Osteoblast (primary cell): Measurements from ENCODE around the gene ECD. TPM values are rescaled to one million over a fixed set of nuclear protein-coding genes. Genes with fewer than 3 reads are reported as not detected.
"Not testable (repeated sequence)": the region's sequence is repeated elsewhere in the genome, so short reads cannot be mapped to it uniquely, and the experiment has no call there.

Experiments used
- DNase-seq: peaks from one replicate; pipeline ENCODE4 v3.0.0; 2011; ENCODE audit warnings: low spot score, mixed read lengths; ENCODE audit not compliant: insufficient read length; ENCODE audit errors: missing footprints
- H2AFZ ChIP-seq: 2 replicates; pipeline ENCODE4 v1.6.0; 2011; ENCODE audit warnings: mild to moderate bottlenecking, low read length
- H3K27ac ChIP-seq: 2 replicates; pipeline ENCODE4 v1.5.1; 2011; ENCODE audit warnings: mild to moderate bottlenecking, low read depth, low read length, moderate library complexity
- H3K27me3 ChIP-seq: 2 replicates; pipeline ENCODE4 v1.6.0; 2012; ENCODE audit warnings: mild to moderate bottlenecking, control low read depth, inconsistent platforms, low read length, moderate library complexity; ENCODE audit not compliant: insufficient read depth
- H3K36me3 ChIP-seq: 2 replicates; pipeline ENCODE4 v1.5.1; 2011; ENCODE audit warnings: mild to moderate bottlenecking, low read length, control low read depth, moderate library complexity; ENCODE audit not compliant: insufficient read depth
- H3K4me1 ChIP-seq: 2 replicates; pipeline ENCODE4 v1.5.1; 2011; ENCODE audit warnings: mild to moderate bottlenecking, low read length, control low read depth, moderate library complexity; ENCODE audit not compliant: insufficient read depth
- H3K4me2 ChIP-seq: 2 replicates; pipeline ENCODE4 v1.6.0; 2011; ENCODE audit warnings: mild to moderate bottlenecking, low read length; ENCODE audit not compliant: insufficient read depth
- H3K4me3 ChIP-seq: fragments of 200-600 bp; sonication (generic); 3 replicates; pipeline ENCODE4 v1.5.1; 2012; ENCODE audit warnings: mild to moderate bottlenecking, low read length, inconsistent platforms; ENCODE audit not compliant: insufficient read depth
- H3K79me2 ChIP-seq: 2 replicates; pipeline ENCODE4 v1.6.0; 2012; ENCODE audit warnings: mild to moderate bottlenecking, low read length, control low read depth, inconsistent platforms; ENCODE audit not compliant: insufficient read depth
- H3K9me3 ChIP-seq: 2 replicates; pipeline ENCODE4 v1.5.1; 2011; ENCODE audit warnings: low read depth, low read length, control low read depth
- H4K20me1 ChIP-seq: 2 replicates; pipeline ENCODE4 v1.6.0; 2012; ENCODE audit warnings: mild to moderate bottlenecking, low read length, control low read depth; ENCODE audit not compliant: insufficient read depth
- total RNA-seq: library from RNA; depleted of rRNA; stranded (reverse); fragments of >200 nt; gene quantifications from 2 replicates; pipeline ENCODE4 v1.2.3, GENCODE V29; 2012
- TF ChIP-seq, protein P1 (sequence below): IDR thresholded peaks from 2 replicates; pipeline ENCODE4 v1.5.1; 2011; ENCODE audit warnings: mild to moderate bottlenecking, low read depth, low read length, moderate library complexity; ENCODE audit errors: extremely low read depth

ECD gene
- total RNA-seq, 1 donor, result 35.5 TPM

- no peaks in the 10 kb centered on the region for H3K9me3 ChIP-seq
- no peaks in the 10 kb centered on the region for H3K27me3 ChIP-seq
- H3K27ac ChIP-seq, result no peak overlapping the region
- H3K4me1 ChIP-seq, result peaks cover 10% of the 10 kb centered on the region
- H4K20me1 ChIP-seq, result no peaks in the 10 kb centered on the region
- no peaks in the 10 kb centered on the region for H3K79me2 ChIP-seq
- H3K4me2 ChIP-seq, result no peak overlapping the region
- DNase-seq, result no peak
- TF ChIP-seq, protein P1, sequence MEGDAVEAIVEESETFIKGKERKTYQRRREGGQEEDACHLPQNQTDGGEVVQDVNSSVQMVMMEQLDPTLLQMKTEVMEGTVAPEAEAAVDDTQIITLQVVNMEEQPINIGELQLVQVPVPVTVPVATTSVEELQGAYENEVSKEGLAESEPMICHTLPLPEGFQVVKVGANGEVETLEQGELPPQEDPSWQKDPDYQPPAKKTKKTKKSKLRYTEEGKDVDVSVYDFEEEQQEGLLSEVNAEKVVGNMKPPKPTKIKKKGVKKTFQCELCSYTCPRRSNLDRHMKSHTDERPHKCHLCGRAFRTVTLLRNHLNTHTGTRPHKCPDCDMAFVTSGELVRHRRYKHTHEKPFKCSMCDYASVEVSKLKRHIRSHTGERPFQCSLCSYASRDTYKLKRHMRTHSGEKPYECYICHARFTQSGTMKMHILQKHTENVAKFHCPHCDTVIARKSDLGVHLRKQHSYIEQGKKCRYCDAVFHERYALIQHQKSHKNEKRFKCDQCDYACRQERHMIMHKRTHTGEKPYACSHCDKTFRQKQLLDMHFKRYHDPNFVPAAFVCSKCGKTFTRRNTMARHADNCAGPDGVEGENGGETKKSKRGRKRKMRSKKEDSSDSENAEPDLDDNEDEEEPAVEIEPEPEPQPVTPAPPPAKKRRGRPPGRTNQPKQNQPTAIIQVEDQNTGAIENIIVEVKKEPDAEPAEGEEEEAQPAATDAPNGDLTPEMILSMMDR, result no peak
- H3K4me3 ChIP-seq, result no peak overlapping the region
- H3K36me3 ChIP-seq, result peaks cover 7% of the 10 kb centered on the region
- H2AFZ ChIP-seq, result no peak overlapping the region
These were observed 48.4 kb downstream of the ECD start for GRCh38 chr10:73119457-73119856.

DNA sequence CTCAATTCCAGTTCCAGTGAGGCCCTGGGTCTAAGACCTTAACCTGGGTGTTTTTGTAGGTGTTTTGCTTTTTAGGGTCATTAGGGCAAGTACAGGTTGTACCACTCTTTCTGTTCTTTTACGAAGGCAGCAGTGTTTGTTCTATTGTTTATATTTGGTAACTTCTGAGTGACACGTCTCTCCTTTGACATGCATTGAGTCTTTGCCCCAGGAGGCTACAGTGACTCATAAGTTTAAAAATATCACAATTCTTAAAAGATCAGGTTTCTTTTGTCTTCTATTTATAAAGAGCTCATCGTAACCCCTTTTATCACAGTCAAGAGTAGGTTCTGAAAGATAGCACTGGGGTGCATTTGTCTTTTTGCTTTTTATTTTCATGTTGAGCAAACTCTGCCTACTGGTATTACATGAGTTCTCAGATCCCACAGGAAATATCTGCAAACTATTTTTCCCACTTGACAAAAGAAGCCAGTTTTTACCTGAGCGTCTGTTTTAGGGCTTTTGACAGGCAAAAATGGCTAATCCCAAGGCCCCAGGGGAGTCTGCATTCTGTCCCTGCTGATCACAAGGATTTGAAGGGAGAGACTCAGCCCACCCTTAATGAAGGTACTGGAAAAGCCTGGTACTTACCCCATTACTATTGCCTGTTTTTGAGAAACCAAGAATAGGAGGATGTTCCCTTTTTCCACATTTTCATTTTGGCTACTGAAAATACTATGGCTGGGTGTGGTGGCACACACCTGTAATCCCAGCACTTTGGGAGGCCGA lies 49.6 kb downstream of the ECD start:
- H3K36me3 ChIP-seq, result peaks cover 4% of the 10 kb centered on the region
- TF ChIP-seq, protein P1, result no peak
- H4K20me1 ChIP-seq, result no peaks in the 10 kb centered on the region
- no peaks in the 10 kb centered on the region for H3K79me2 ChIP-seq
- no peaks in the 10 kb centered on the region for H3K27me3 ChIP-seq
- H3K27ac ChIP-seq, result peak overlapping the region; percentile 52
- no peak for DNase-seq
- peak overlapping the region; percentile 68 for H3K4me2 ChIP-seq
- peaks cover 20% of the 10 kb centered on the region for H3K4me1 ChIP-seq
- no peak overlapping the region for H2AFZ ChIP-seq
- peak overlapping the region; percentile 49 for H3K4me3 ChIP-seq
- H3K9me3 ChIP-seq, result no peaks in the 10 kb centered on the region

DNA sequence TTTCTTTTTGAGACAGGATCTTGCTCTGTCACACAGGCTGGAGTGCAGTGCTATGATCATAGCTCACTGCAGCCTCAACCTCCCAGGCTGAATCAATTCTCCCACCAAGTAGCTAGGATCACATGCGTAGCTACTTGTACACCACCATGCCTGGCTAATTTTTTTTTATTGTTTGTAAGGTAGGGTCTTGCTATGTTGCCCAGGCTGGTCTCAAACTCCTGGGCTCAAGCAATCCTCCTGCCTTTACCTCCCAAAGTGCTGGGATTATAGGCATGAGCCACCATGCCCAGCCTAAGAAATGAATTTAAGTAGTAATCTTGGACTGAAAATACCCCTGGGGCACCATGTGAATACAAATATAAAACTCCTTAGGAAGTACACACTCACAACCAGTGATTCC lies 51.8 kb downstream of the ECD start:
- H4K20me1 ChIP-seq, result no peaks in the 10 kb centered on the region

GRCh38 chr10:73113551-73113950 lies 54.3 kb downstream of the ECD start:
- Histone ChIP-seq H3K4me3 (no peak overlapping the region), H3K4me2 (peak overlapping the region; percentile 49), H3K36me3 (no peaks in the 10 kb centered on the region), H3K9me3 (no peaks in the 10 kb centered on the region), H2AFZ (no peak overlapping the region), H3K27me3 (no peaks in the 10 kb centered on the region), H4K20me1 (no peaks in the 10 kb centered on the region), H3K79me2 (no peaks in the 10 kb centered on the region), H3K4me1 (peaks cover 34% of the 10 kb centered on the region), H3K27ac (peak overlapping the region; percentile 40)
- DNase-seq, result no peak
- TF ChIP-seq, protein P1, result no peak

More for the DNA sequence above, 51.8 kb downstream of the ECD start:
- H3K36me3 ChIP-seq, result no peaks in the 10 kb centered on the region
- H3K79me2 ChIP-seq, result no peaks in the 10 kb centered on the region
- H2AFZ ChIP-seq, result no peak overlapping the region
- TF ChIP-seq, protein P1, result no peak
- peaks cover 30% of the 10 kb centered on the region for H3K4me1 ChIP-seq
- no peak for DNase-seq
- no peak overlapping the region for H3K4me3 ChIP-seq
- H3K9me3 ChIP-seq, result no peaks in the 10 kb centered on the region
- H3K27ac ChIP-seq, result no peak overlapping the region
- H3K27me3 ChIP-seq, result no peaks in the 10 kb centered on the region
- H3K4me2 ChIP-seq, result no peak overlapping the region

- H3K4me2 ChIP-seq, H3K36me3 ChIP-seq, DNase-seq, H3K27me3 ChIP-seq, H4K20me1 ChIP-seq, H2AFZ ChIP-seq, H3K4me3 ChIP-seq, H3K79me2 ChIP-seq, H3K9me3 ChIP-seq: not testable (repeated sequence)
- H3K27ac ChIP-seq, result peak overlapping the region; percentile 78
- H3K4me1 ChIP-seq, result peaks cover 25% of the 10 kb centered on the region
These were observed 55.8 kb downstream of the ECD start for GRCh38 chr10:73112032-73112431.
